ENCODE data around the gene MRPL21. TPM values are rescaled to one million over a fixed set of nuclear protein-coding genes. Genes with fewer than 3 reads are reported as not detected.

MRPL21 gene
- total and polyA plus RNA-seq, 9 of the 15 experiments (the other 6 are each of a cell fraction or from before 2014, with no cell fraction given) = 196 to 618 (median 232) TPM

DNA sequence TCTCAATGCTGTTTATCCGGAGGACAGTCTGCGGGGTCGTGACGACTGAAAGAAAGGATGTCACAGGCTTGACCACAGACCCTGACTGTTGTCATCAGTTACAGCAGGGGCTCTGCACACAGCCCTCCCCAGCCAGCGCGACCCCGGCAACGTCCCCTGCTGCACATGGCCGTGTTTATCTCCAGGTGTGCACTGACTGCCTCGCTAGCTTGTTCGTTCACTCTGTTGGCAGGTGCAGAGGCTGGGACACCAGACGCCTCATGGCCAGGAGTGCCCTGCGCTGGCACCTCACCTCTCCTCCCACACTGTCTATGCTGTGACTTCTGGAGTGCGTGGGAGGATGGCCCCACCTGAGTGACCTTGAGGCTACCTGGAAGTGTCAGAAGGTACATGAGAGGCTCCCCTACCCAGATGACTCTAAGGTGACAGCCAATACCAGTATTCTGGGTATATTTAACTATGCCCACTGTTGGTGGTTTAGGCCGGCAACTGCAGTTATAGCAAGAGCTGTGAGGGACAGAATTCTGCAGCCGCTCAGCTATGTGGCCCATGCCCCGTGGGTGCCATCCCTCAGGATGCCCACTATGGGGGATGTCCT is 12.2 kb downstream of the MRPL21 start:
- intact Hi-C loops (cut with micrococcal nuclease) = no loop called here
- FAIRE-seq (no peak), ATAC-seq (no peak), DNase-seq (ENCODE audit: extremely low read depth in 1 of 4, low spot score in 3 of 4) (no peak)
- Histone ChIP-seq H4K20me1 (replicated peaks; ENCODE audit: control insufficient read depth, insufficient read depth, low read length) (no peaks in the 10 kb centered on the region), H3K79me2 (ENCODE audit: control insufficient read depth, insufficient read depth, low read length) (no peaks in the 10 kb centered on the region), H2AFZ (ENCODE audit: low read depth, low read length) (no peak overlapping the region), H3K27me3 (ENCODE audit: control insufficient read depth in 2 of 2, insufficient read depth in 2 of 2, low read length in 2 of 2) (no peaks in the 10 kb centered on the region), H3K4me1 (replicated peaks in 1 of 2; ENCODE audit: control insufficient read depth in 2 of 2, insufficient read depth in 2 of 2, low read length in 2 of 2) (peaks cover 0 to 14% of the 10 kb centered on the region in 2 experiments; a peak in 2 of 5 replicates), H3K9ac (ENCODE audit: insufficient read depth in 1 of 2, low read depth in 2 of 2, low read length in 2 of 2) (no peak overlapping the region; a peak in 1 of 4 replicates), H3K9me3 (replicated peaks; ENCODE audit: control insufficient read depth, insufficient read depth, low read depth, low read length) (no peaks in the 10 kb centered on the region), H3K9me1 (ENCODE audit: control insufficient read depth, insufficient read depth, low read length) (no peaks in the 10 kb centered on the region), H3K4me3 (no peak overlapping the region), H3K36me3 (ENCODE audit: control insufficient read depth, insufficient read depth, low read length) (peaks cover 66% of the 10 kb centered on the region; the same call in 2 of the 3 replicates), H3K27ac (ENCODE audit: extremely low read depth, low read depth, low read length) (no peak overlapping the region), H3K4me2 (ENCODE audit: insufficient read depth, low read length) (no peak overlapping the region)
- in situ Hi-C loops (cut with MboI) = no loop called here
- TF ChIP-seq POLR2G (IDR thresholded peaks at IDR 0.05; ENCODE audit: low read depth, low read length) = peak; percentile 7
- TF ChIP-seq ZNF146 (CRISPR knock-in tag; IDR thresholded peaks at IDR 0.05; ENCODE audit: unreplicated experiment) = no peak
- POLR2A ChIA-PET = interaction anchor here (0.6 to 3.1 kb wide), 3 partner anchors 9 to 248 kb away, joined by 3 to 9 read pairs (median 5); no protein-coding TSS in a partner anchor
- CTCF ChIA-PET (ENCODE audit: low intra/inter-chr PET ratio) = no interaction called here
- BruUV-seq (replicated peaks) = no TSS peak
- 93% methylated on average over 17 of the region's 17 CpGs for WGBS (ENCODE audit: insufficient coverage, low coverage, missing lambda C conversion rate)

DNA sequence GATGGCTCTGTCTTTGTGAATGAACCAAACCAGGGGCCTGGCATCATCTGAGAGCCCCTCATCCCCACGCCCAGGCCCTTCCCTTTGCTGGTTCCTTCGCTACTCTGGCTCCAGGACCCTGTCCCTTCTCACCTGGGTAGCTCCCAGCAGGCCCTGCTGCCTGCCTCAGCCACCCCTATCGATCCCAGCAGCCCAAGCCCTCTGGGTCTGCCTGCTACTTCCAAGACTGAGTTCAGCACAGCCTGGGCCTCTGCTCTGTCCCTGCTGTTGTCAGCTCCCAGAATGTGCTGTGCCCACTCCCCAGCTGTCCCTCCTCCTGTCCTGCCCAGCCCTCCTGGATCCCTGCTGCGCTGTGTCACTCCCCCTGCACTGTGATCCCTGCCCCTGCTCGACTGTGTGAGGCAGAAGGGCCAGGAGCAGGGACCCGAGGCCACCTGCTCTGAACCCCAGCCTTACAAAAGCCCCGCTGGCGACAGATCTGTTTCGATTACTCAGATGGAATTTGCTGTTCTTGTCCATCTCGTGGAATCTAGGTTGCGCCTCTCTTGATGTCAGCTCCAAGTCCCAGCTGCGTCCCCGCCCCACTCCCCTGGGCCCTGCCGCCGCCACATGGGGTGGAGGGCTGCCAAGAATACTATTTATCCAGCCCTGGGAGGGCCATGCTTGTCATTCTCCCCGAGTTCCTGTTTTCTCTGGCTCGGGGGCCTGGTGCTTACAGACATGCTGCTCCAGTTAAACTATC is 13.0 kb downstream of the MRPL21 start:
- Histone ChIP-seq H3K36me3 (ENCODE audit: control insufficient read depth, insufficient read depth, low read length) (peaks cover 58% of the 10 kb centered on the region; the same call in 2 of the 3 replicates), H3K27ac (ENCODE audit: extremely low read depth, low read depth, low read length) (no peak overlapping the region), H3K9me1 (ENCODE audit: control insufficient read depth, insufficient read depth, low read length) (no peaks in the 10 kb centered on the region), H3K4me3 (no peak overlapping the region), H2AFZ (ENCODE audit: low read depth, low read length) (no peak overlapping the region), H3K9me3 (replicated peaks; ENCODE audit: control insufficient read depth, insufficient read depth, low read depth, low read length) (no peaks in the 10 kb centered on the region), H3K27me3 (ENCODE audit: control insufficient read depth in 2 of 2, insufficient read depth in 2 of 2, low read length in 2 of 2) (no peaks in the 10 kb centered on the region), H3K4me2 (ENCODE audit: insufficient read depth, low read length) (no peak overlapping the region), H3K4me1 (replicated peaks in 1 of 2; ENCODE audit: control insufficient read depth in 2 of 2, insufficient read depth in 2 of 2, low read length in 2 of 2) (peaks cover 0 to 14% of the 10 kb centered on the region in 2 experiments; a peak in 2 of 5 replicates), H3K9ac (ENCODE audit: insufficient read depth in 1 of 2, low read depth in 2 of 2, low read length in 2 of 2) (peak overlapping the region in 1 of 2 experiments; percentile 52; a peak in 2 of 4 replicates), H4K20me1 (replicated peaks; ENCODE audit: control insufficient read depth, insufficient read depth, low read length) (no peaks in the 10 kb centered on the region), H3K79me2 (ENCODE audit: control insufficient read depth, insufficient read depth, low read length) (no peaks in the 10 kb centered on the region)
- ChIA-PET CTCF (ENCODE audit: low intra/inter-chr PET ratio) (no interaction called here), POLR2A (interaction anchor here (0.6 to 3.1 kb wide), 3 partner anchors 10 to 247 kb away, joined by 3 to 9 read pairs (median 5); no protein-coding TSS in a partner anchor)
- intact Hi-C loops (cut with micrococcal nuclease) (no loop called here), in situ Hi-C loops (cut with MboI) (no loop called here)
- DNase-seq (ENCODE audit: extremely low read depth in 1 of 4, low spot score in 3 of 4) (no peak), FAIRE-seq (no peak), ATAC-seq (peak; percentile 56)
- TF ChIP-seq RBFOX2 (IDR thresholded peaks at IDR 0.05; ENCODE audit: low read depth, low read length) (peak; percentile 23; the same call in 1 of the 2 replicates), SUPT5H (IDR thresholded peaks at IDR 0.05) (peak; percentile 46; the same call in 1 of the 2 replicates), ZKSCAN8 (CRISPR knock-in tag; IDR thresholded peaks at IDR 0.05) (no peak), CHD2 (IDR thresholded peaks at IDR 0.05; ENCODE audit: low read depth, low read length) (no peak), POLR2G (IDR thresholded peaks at IDR 0.05; ENCODE audit: low read depth, low read length) (peak; percentile 28), POLR2A (conservative IDR thresholded peaks at IDR 0.05) (peak; percentile 57), SPI1 (IDR thresholded peaks at IDR 0.05; ENCODE audit: borderline replicate concordance, low read depth, low read length) (peak; percentile 40; the same call in 1 of the 2 replicates)
- TF ChIP-seq, protein P1, sequence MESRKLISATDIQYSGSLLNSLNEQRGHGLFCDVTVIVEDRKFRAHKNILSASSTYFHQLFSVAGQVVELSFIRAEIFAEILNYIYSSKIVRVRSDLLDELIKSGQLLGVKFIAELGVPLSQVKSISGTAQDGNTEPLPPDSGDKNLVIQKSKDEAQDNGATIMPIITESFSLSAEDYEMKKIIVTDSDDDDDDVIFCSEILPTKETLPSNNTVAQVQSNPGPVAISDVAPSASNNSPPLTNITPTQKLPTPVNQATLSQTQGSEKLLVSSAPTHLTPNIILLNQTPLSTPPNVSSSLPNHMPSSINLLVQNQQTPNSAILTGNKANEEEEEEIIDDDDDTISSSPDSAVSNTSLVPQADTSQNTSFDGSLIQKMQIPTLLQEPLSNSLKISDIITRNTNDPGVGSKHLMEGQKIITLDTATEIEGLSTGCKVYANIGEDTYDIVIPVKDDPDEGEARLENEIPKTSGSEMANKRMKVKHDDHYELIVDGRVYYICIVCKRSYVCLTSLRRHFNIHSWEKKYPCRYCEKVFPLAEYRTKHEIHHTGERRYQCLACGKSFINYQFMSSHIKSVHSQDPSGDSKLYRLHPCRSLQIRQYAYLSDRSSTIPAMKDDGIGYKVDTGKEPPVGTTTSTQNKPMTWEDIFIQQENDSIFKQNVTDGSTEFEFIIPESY (CRISPR knock-in tag; IDR thresholded peaks at IDR 0.05) = 0 out of 2 replicates have a peak, but pooled peaks have one; percentile 54
- TSS peak; percentile 4 for BruUV-seq (replicated peaks)
- 89% methylated on average over 17 of the region's 17 CpGs for WGBS (ENCODE audit: insufficient coverage, low coverage, missing lambda C conversion rate)

Data from K562 (cell line).